HEK293 (cell line): ENCODE results near the gene SETD4.
A peak's percentile ranks its signal among the peaks of the same experiment; 100 is the strongest.

Experiments used
- BCL11B ChIP-seq: fragments of 450-650 bp; formaldehyde crosslinking; IDR thresholded peaks from 2 replicates; pipeline ENCODE4 v1.5.1; 2016; ENCODE audit warnings: low read depth, missing biosample characterization, missing genetic modification characterization
- KLF10 ChIP-seq: fragments of 450-650 bp; IDR thresholded peaks from 2 replicates; pipeline ENCODE4 v1.5.1; 2018; ENCODE audit warnings: missing biosample characterization, mild to moderate bottlenecking, missing genetic modification characterization
- KLF8 ChIP-seq: fragments of 450-650 bp; formaldehyde crosslinking; IDR thresholded peaks from 2 replicates; pipeline ENCODE4 v1.5.1; 2016; ENCODE audit warnings: missing biosample characterization, missing genetic modification characterization
- MYNN ChIP-seq: fragments of 450-650 bp; formaldehyde crosslinking; IDR thresholded peaks from 2 replicates; pipeline ENCODE4 v1.5.1; 2016; ENCODE audit warnings: missing biosample characterization, missing genetic modification characterization, borderline replicate concordance
- SP7 ChIP-seq: fragments of 450-650 bp; formaldehyde crosslinking; IDR thresholded peaks from 2 replicates; pipeline ENCODE4 v1.5.1; 2016; ENCODE audit warnings: missing biosample characterization, missing genetic modification characterization
- ZBTB48 ChIP-seq: fragments of 450-650 bp; formaldehyde crosslinking; IDR thresholded peaks from 2 replicates; pipeline ENCODE4 v1.5.1; 2016; ENCODE audit warnings: missing biosample characterization, missing genetic modification characterization
- ZFP37 ChIP-seq: fragments of 450-650 bp; formaldehyde crosslinking; IDR thresholded peaks from 2 replicates; pipeline ENCODE4 v1.5.1; 2016; ENCODE audit warnings: missing biosample characterization, missing genetic modification characterization
- ZNF10 ChIP-seq: fragments of 450-650 bp; formaldehyde crosslinking; IDR thresholded peaks from 2 replicates; pipeline ENCODE4 v1.5.1; 2017; ENCODE audit warnings: missing biosample characterization, missing genetic modification characterization
- ZNF121 ChIP-seq: fragments of 450-650 bp; formaldehyde crosslinking; IDR thresholded peaks from 2 replicates; pipeline ENCODE4 v1.5.1; 2016; ENCODE audit warnings: missing biosample characterization, missing genetic modification characterization
- ZNF133 ChIP-seq: fragments of 450-650 bp; formaldehyde crosslinking; IDR thresholded peaks from 2 replicates; pipeline ENCODE4 v1.5.1; 2016; ENCODE audit warnings: missing biosample characterization, missing genetic modification characterization
- ZNF148 ChIP-seq: fragments of 450-650 bp; formaldehyde crosslinking; IDR thresholded peaks from 2 replicates; pipeline ENCODE4 v1.5.0; 2017; ENCODE audit warnings: missing biosample characterization, missing genetic modification characterization, borderline replicate concordance
- ZNF169 ChIP-seq: fragments of 450-650 bp; formaldehyde crosslinking; IDR thresholded peaks from 2 replicates; pipeline ENCODE4 v1.5.1; 2016; ENCODE audit warnings: missing biosample characterization, missing genetic modification characterization
- ZNF202 ChIP-seq: fragments of 450-650 bp; formaldehyde crosslinking; IDR thresholded peaks from 2 replicates; pipeline ENCODE4 v1.5.1; 2016; ENCODE audit warnings: missing biosample characterization, missing genetic modification characterization, borderline replicate concordance
- ZNF350 ChIP-seq: fragments of 450-650 bp; formaldehyde crosslinking; IDR thresholded peaks from 2 replicates; pipeline ENCODE4 v1.5.0; 2017; ENCODE audit warnings: missing biosample characterization, mild to moderate bottlenecking, missing genetic modification characterization
- ZNF404 ChIP-seq: fragments of 450-650 bp; formaldehyde crosslinking; IDR thresholded peaks from 2 replicates; pipeline ENCODE4 v1.5.1; 2017; ENCODE audit warnings: missing biosample characterization, missing genetic modification characterization
- ZNF548 ChIP-seq: fragments of 450-650 bp; formaldehyde crosslinking; IDR thresholded peaks from 2 replicates; pipeline ENCODE4 v1.5.1; 2016; ENCODE audit warnings: missing biosample characterization, missing genetic modification characterization
- ZNF560 ChIP-seq: fragments of 450-650 bp; formaldehyde crosslinking; IDR thresholded peaks from 2 replicates; pipeline ENCODE4 v1.5.1; 2017; ENCODE audit warnings: missing biosample characterization, missing genetic modification characterization, borderline replicate concordance
- ZNF561 ChIP-seq: fragments of 450-650 bp; IDR thresholded peaks from 2 replicates; pipeline ENCODE4 v1.5.1; 2018; ENCODE audit warnings: missing biosample characterization, missing genetic modification characterization, borderline replicate concordance
- ZNF571 ChIP-seq: fragments of 450-650 bp; formaldehyde crosslinking; IDR thresholded peaks from 2 replicates; pipeline ENCODE4 v1.5.0; 2017; ENCODE audit warnings: missing biosample characterization, missing genetic modification characterization
- ZNF585B ChIP-seq: fragments of 450-650 bp; formaldehyde crosslinking; IDR thresholded peaks from 2 replicates; pipeline ENCODE4 v1.5.1; 2016; ENCODE audit warnings: missing biosample characterization, missing genetic modification characterization
- ZNF600 ChIP-seq: fragments of 450-650 bp; formaldehyde crosslinking; IDR thresholded peaks from 2 replicates; pipeline ENCODE4 v1.5.1; 2016; ENCODE audit warnings: missing biosample characterization, missing genetic modification characterization
- ZNF623 ChIP-seq: fragments of 450-650 bp; formaldehyde crosslinking; IDR thresholded peaks from 2 replicates; pipeline ENCODE4 v1.5.1; 2016; ENCODE audit warnings: missing biosample characterization, missing genetic modification characterization
- ZNF837 ChIP-seq: fragments of 450-650 bp; formaldehyde crosslinking; IDR thresholded peaks from 2 replicates; pipeline ENCODE4 v1.5.1; 2016; ENCODE audit warnings: missing biosample characterization, missing genetic modification characterization
- ZSCAN30 ChIP-seq: fragments of 450-650 bp; IDR thresholded peaks from 2 replicates; pipeline ENCODE4 v1.5.1; 2018; ENCODE audit warnings: missing biosample characterization, mild to moderate bottlenecking, missing genetic modification characterization, moderate library complexity
- ZXDB ChIP-seq: fragments of 450-650 bp; formaldehyde crosslinking; IDR thresholded peaks from 2 replicates; pipeline ENCODE4 v1.5.1; 2016; ENCODE audit warnings: missing biosample characterization, missing genetic modification characterization
- TF ChIP-seq, protein P1 (sequence below): fragments of 450-650 bp; formaldehyde crosslinking; IDR thresholded peaks from 2 replicates; pipeline ENCODE4 v1.5.1; 2016; ENCODE audit warnings: missing biosample characterization, missing genetic modification characterization
- TF ChIP-seq, protein P2 (sequence below): fragments of 450-650 bp; formaldehyde crosslinking; IDR thresholded peaks from 2 replicates; pipeline ENCODE4; 2016; ENCODE audit warnings: missing biosample characterization, missing genetic modification characterization
- TF ChIP-seq, protein P3 (sequence below): fragments of 450-650 bp; formaldehyde crosslinking; IDR thresholded peaks from 2 replicates; pipeline ENCODE4 v1.5.1; 2016; ENCODE audit warnings: missing biosample characterization, missing genetic modification characterization

The SETD4 gene

GRCh38 chr21:36069713-36070583 lies 9.6 kb upstream of the SETD4 start, which contains the start of gene CBR1 (continued):
- TF ChIP-seq ZNF350 (no peak), ZNF133 (tag by site-specific recombination) (no peak), ZNF169 (tag by site-specific recombination) (no peak), ZNF121 (tag by site-specific recombination) (peak; percentile 42; the same call in 1 of the 2 replicates), ZNF560 (tag by site-specific recombination) (no peak), ZNF404 (tag by site-specific recombination) (no peak), ZNF837 (tag by site-specific recombination) (peak; percentile 59; the same call in 1 of the 2 replicates), KLF8 (tag by site-specific recombination) (peak; percentile 98), MYNN (no peak), KLF10 (peak; percentile 44; the same call in 1 of the 2 replicates), ZNF202 (no peak), ZXDB (peak; percentile 85), ZNF548 (tag by site-specific recombination) (no peak), ZFP37 (tag by site-specific recombination) (peak; percentile 92), ZNF561 (tag by site-specific recombination) (no peak; the same call in 1 of the 2 replicates), ZBTB48 (tag by site-specific recombination) (peak; percentile 88; the same call in 1 of the 2 replicates), ZNF571 (tag by site-specific recombination) (no peak), ZNF600 (tag by site-specific recombination) (peak; percentile 97), ZNF148 (no peak), SP7 (peak; percentile 89), ZNF10 (tag by site-specific recombination) (no peak), ZSCAN30 (tag by site-specific recombination) (no peak; the same call in 1 of the 2 replicates), BCL11B (tag by site-specific recombination) (no peak), ZNF623 (tag by site-specific recombination) (no peak), ZNF585B (no peak)
- TF ChIP-seq, protein P1, sequence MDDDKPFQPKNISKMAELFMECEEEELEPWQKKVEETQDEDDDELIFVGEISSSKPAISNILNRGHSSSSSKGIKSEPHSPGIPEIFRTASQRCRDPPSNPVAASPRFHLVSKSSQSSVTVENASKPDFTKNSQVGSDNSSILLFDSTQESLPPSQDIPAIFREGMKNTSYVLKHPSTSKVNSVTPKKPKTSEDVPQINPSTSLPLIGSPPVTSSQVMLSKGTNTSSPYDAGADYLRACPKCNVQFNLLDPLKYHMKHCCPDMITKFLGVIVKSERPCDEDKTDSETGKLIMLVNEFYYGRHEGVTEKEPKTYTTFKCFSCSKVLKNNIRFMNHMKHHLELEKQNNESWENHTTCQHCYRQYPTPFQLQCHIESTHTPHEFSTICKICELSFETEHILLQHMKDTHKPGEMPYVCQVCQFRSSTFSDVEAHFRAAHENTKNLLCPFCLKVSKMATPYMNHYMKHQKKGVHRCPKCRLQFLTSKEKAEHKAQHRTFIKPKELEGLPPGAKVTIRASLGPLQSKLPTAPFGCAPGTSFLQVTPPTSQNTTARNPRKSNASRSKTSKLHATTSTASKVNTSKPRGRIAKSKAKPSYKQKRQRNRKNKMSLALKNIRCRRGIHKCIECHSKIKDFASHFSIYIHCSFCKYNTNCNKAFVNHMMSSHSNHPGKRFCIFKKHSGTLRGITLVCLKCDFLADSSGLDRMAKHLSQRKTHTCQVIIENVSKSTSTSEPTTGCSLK = no peak
- TF ChIP-seq, protein P2, sequence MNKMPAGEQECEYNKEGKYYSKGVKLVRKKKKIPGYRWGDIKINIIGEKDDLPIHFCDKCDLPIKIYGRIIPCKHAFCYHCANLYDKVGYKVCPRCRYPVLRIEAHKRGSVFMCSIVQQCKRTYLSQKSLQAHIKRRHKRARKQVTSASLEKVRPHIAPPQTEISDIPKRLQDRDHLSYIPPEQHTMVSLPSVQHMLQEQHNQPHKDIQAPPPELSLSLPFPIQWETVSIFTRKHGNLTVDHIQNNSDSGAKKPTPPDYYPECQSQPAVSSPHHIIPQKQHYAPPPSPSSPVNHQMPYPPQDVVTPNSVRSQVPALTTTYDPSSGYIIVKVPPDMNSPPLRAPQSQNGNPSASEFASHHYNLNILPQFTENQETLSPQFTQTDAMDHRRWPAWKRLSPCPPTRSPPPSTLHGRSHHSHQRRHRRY (tag by site-specific recombination) = peak; percentile 49; the same call in 1 of the 2 replicates
- TF ChIP-seq, protein P3, sequence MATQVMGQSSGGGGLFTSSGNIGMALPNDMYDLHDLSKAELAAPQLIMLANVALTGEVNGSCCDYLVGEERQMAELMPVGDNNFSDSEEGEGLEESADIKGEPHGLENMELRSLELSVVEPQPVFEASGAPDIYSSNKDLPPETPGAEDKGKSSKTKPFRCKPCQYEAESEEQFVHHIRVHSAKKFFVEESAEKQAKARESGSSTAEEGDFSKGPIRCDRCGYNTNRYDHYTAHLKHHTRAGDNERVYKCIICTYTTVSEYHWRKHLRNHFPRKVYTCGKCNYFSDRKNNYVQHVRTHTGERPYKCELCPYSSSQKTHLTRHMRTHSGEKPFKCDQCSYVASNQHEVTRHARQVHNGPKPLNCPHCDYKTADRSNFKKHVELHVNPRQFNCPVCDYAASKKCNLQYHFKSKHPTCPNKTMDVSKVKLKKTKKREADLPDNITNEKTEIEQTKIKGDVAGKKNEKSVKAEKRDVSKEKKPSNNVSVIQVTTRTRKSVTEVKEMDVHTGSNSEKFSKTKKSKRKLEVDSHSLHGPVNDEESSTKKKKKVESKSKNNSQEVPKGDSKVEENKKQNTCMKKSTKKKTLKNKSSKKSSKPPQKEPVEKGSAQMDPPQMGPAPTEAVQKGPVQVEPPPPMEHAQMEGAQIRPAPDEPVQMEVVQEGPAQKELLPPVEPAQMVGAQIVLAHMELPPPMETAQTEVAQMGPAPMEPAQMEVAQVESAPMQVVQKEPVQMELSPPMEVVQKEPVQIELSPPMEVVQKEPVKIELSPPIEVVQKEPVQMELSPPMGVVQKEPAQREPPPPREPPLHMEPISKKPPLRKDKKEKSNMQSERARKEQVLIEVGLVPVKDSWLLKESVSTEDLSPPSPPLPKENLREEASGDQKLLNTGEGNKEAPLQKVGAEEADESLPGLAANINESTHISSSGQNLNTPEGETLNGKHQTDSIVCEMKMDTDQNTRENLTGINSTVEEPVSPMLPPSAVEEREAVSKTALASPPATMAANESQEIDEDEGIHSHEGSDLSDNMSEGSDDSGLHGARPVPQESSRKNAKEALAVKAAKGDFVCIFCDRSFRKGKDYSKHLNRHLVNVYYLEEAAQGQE (tag by site-specific recombination) = peak; percentile 19; the same call in 1 of the 2 replicates
